ENCODE data around the gene IRX4. TPM values are rescaled to one million over a fixed set of nuclear protein-coding genes. Genes with fewer than 3 reads are reported as not detected.
"Not testable (repeated sequence)": the region's sequence is repeated elsewhere in the genome, so short reads cannot be mapped to it uniquely, and the experiment has no call there.

Gene IRX4
- total and polyA plus RNA-seq, 9 donors = 0.13 to 3.4 (median 0.48) TPM

GRCh38 chr5:1877103-1878049, 5.3 kb downstream of the IRX4 start:
- no peaks in the 10 kb centered on the region for H3K9me3 ChIP-seq (replicated peaks; ENCODE audit: control insufficient read depth, low read depth, low read length)
- H3K4me1 ChIP-seq (ENCODE audit: control insufficient read depth, insufficient read depth, low read length) = peaks cover 27% of the 10 kb centered on the region
- H3K4me3 ChIP-seq (ENCODE audit: low read length) = no peak overlapping the region
- WGBS (ENCODE audit: insufficient coverage) = 4% methylated on average over 37 of the region's 46 CpGs
- peaks cover 99% of the 10 kb centered on the region for H3K27me3 ChIP-seq (ENCODE audit: control insufficient read depth, insufficient read depth, low read length)
- no peaks in the 10 kb centered on the region for H3K36me3 ChIP-seq (ENCODE audit: control insufficient read depth, insufficient read depth, low read length)
- DNase-seq = no peak
- no peak overlapping the region for H3K27ac ChIP-seq (ENCODE audit: low read length)

- H3K27ac ChIP-seq (ENCODE audit: low read length) = no peak overlapping the region
- H3K9me3 ChIP-seq (replicated peaks; ENCODE audit: control insufficient read depth, low read depth, low read length) = no peaks in the 10 kb centered on the region
- H3K4me3 ChIP-seq (ENCODE audit: low read length) = no peak overlapping the region
- no peak for DNase-seq
- peaks cover 98% of the 10 kb centered on the region for H3K27me3 ChIP-seq (ENCODE audit: control insufficient read depth, insufficient read depth, low read length)
- peaks cover 22% of the 10 kb centered on the region for H3K4me1 ChIP-seq (ENCODE audit: control insufficient read depth, insufficient read depth, low read length)
- no peaks in the 10 kb centered on the region for H3K36me3 ChIP-seq (ENCODE audit: control insufficient read depth, insufficient read depth, low read length)
- 2% methylated on average over 34 of the region's 43 CpGs for WGBS (ENCODE audit: insufficient coverage)
These were observed 6.1 kb downstream of the IRX4 start for GRCh38 chr5:1876660-1877064.

- Histone ChIP-seq H3K9me3 (replicated peaks; ENCODE audit: control insufficient read depth, low read depth, low read length) (no peaks in the 10 kb centered on the region), H3K27me3 (ENCODE audit: control insufficient read depth, insufficient read depth, low read length) (peaks cover 98% of the 10 kb centered on the region), H3K4me1 (ENCODE audit: control insufficient read depth, insufficient read depth, low read length) (peaks cover 19% of the 10 kb centered on the region), H3K36me3 (ENCODE audit: control insufficient read depth, insufficient read depth, low read length) (no peaks in the 10 kb centered on the region), H3K4me3 (ENCODE audit: low read length) (no peak overlapping the region), H3K27ac (ENCODE audit: low read length) (no peak overlapping the region)
- WGBS (ENCODE audit: insufficient coverage) = under 1% methylated on average over 51 of the region's 61 CpGs
- no peak for DNase-seq
These were observed 6.7 kb downstream of the IRX4 start for GRCh38 chr5:1875843-1876659.

GRCh38 chr5:1875281-1875842, 7.4 kb downstream of the IRX4 start:
- Histone ChIP-seq H3K36me3 (ENCODE audit: control insufficient read depth, insufficient read depth, low read length) (no peaks in the 10 kb centered on the region), H3K4me1 (ENCODE audit: control insufficient read depth, insufficient read depth, low read length) (peaks cover 19% of the 10 kb centered on the region), H3K27me3 (ENCODE audit: control insufficient read depth, insufficient read depth, low read length) (peaks cover 93% of the 10 kb centered on the region), H3K4me3 (ENCODE audit: low read length) (no peak overlapping the region), H3K27ac (ENCODE audit: low read length) (no peak overlapping the region), H3K9me3 (replicated peaks; ENCODE audit: control insufficient read depth, low read depth, low read length) (no peaks in the 10 kb centered on the region)
- under 1% methylated on average over 27 of the region's 36 CpGs for WGBS (ENCODE audit: insufficient coverage)
- DNase-seq = no peak

- 0% methylated on average over 35 of the region's 36 CpGs for WGBS (ENCODE audit: insufficient coverage)
- peaks cover 88% of the 10 kb centered on the region for H3K27me3 ChIP-seq (ENCODE audit: control insufficient read depth, insufficient read depth, low read length)
- no peak for DNase-seq
- peaks cover 19% of the 10 kb centered on the region for H3K4me1 ChIP-seq (ENCODE audit: control insufficient read depth, insufficient read depth, low read length)
- no peak overlapping the region for H3K27ac ChIP-seq (ENCODE audit: low read length)
- H3K9me3 ChIP-seq (replicated peaks; ENCODE audit: control insufficient read depth, low read depth, low read length) = no peaks in the 10 kb centered on the region
- H3K4me3 ChIP-seq (ENCODE audit: low read length) = no peak overlapping the region
- H3K36me3 ChIP-seq (ENCODE audit: control insufficient read depth, insufficient read depth, low read length) = no peaks in the 10 kb centered on the region
These were observed 7.9 kb downstream of the IRX4 start for GRCh38 chr5:1874771-1875220.

GRCh38 chr5:1874348-1874747, 8.4 kb downstream of the IRX4 start:
- DNase-seq = no peak
- Histone ChIP-seq H3K4me3 (ENCODE audit: low read length) (no peak overlapping the region), H3K9me3 (replicated peaks; ENCODE audit: control insufficient read depth, low read depth, low read length) (no peaks in the 10 kb centered on the region), H3K4me1 (ENCODE audit: control insufficient read depth, insufficient read depth, low read length) (peaks cover 19% of the 10 kb centered on the region), H3K27ac (ENCODE audit: low read length) (no peak overlapping the region), H3K36me3 (ENCODE audit: control insufficient read depth, insufficient read depth, low read length) (no peaks in the 10 kb centered on the region), H3K27me3 (ENCODE audit: control insufficient read depth, insufficient read depth, low read length) (peaks cover 86% of the 10 kb centered on the region)
- WGBS (ENCODE audit: insufficient coverage) = 0% methylated on average over 2 of the region's 10 CpGs

- peaks cover 19% of the 10 kb centered on the region for H3K4me1 ChIP-seq (ENCODE audit: control insufficient read depth, insufficient read depth, low read length)
- H3K9me3 ChIP-seq (replicated peaks; ENCODE audit: control insufficient read depth, low read depth, low read length) = no peaks in the 10 kb centered on the region
- no peak overlapping the region for H3K27ac ChIP-seq (ENCODE audit: low read length)
- no peak overlapping the region for H3K4me3 ChIP-seq (ENCODE audit: low read length)
- 28% methylated on average over 12 of the region's 13 CpGs for WGBS (ENCODE audit: insufficient coverage)
- H3K36me3 ChIP-seq (ENCODE audit: control insufficient read depth, insufficient read depth, low read length) = no peaks in the 10 kb centered on the region
- H3K27me3 ChIP-seq (ENCODE audit: control insufficient read depth, insufficient read depth, low read length) = peaks cover 86% of the 10 kb centered on the region
- no peak for DNase-seq
These were observed 9.3 kb downstream of the IRX4 start for GRCh38 chr5:1873243-1873959.

- no peaks in the 10 kb centered on the region for H3K9me3 ChIP-seq (replicated peaks; ENCODE audit: control insufficient read depth, low read depth, low read length)
- peaks cover 79% of the 10 kb centered on the region for H3K27me3 ChIP-seq (ENCODE audit: control insufficient read depth, insufficient read depth, low read length)
- no peak for DNase-seq
- no peaks in the 10 kb centered on the region for H3K36me3 ChIP-seq (ENCODE audit: control insufficient read depth, insufficient read depth, low read length)
- no peak overlapping the region for H3K27ac ChIP-seq (ENCODE audit: low read length)
- H3K4me3 ChIP-seq (ENCODE audit: low read length) = no peak overlapping the region
- WGBS (ENCODE audit: insufficient coverage) = 59% methylated on average over 14 of the region's 14 CpGs
- H3K4me1 ChIP-seq (ENCODE audit: control insufficient read depth, insufficient read depth, low read length) = peaks cover 19% of the 10 kb centered on the region
These were observed 11.3 kb downstream of the IRX4 start for GRCh38 chr5:1871441-1871840.

- H3K4me1 ChIP-seq (ENCODE audit: control insufficient read depth, insufficient read depth, low read length) = peaks cover 11% of the 10 kb centered on the region
- H3K36me3 ChIP-seq (ENCODE audit: control insufficient read depth, insufficient read depth, low read length); DNase-seq; H3K9me3 ChIP-seq (replicated peaks; ENCODE audit: control insufficient read depth, low read depth, low read length); H3K27ac ChIP-seq (ENCODE audit: low read length); H3K4me3 ChIP-seq (ENCODE audit: low read length): not testable (repeated sequence)
- WGBS (ENCODE audit: insufficient coverage) = 98% methylated on average over 15 of the region's 21 CpGs
- H3K27me3 ChIP-seq (ENCODE audit: control insufficient read depth, insufficient read depth, low read length) = peaks cover 79% of the 10 kb centered on the region
These were observed 12.1 kb downstream of the IRX4 start for GRCh38 chr5:1870435-1871272.

All from muscle of leg (tissue), 11 donors.